A549 (cell line): ENCODE data around the gene CD8A.

Experiments
- CHD2 ChIP-seq: fragments of 150-350 bp; IDR thresholded peaks from 2 replicates; pipeline ENCODE4 v1.6.1; 2014; ENCODE audit warnings: low read length; ENCODE audit not compliant: partially characterized antibody
- CTCF ChIP-seq: fragments of >200 bp; sonication (Bioruptor Twin); formaldehyde crosslinking; IDR thresholded peaks from 3 replicates; pipeline ENCODE4 v1.5.1; 2016
- HOXA7 ChIP-seq: fragments of 250-450 bp; sonication (Bioruptor Pico); IDR thresholded peaks from 2 replicates; pipeline ENCODE4 v1.5.0; 2020; ENCODE audit warnings: mild to moderate bottlenecking, moderate library complexity
- MAX ChIP-seq: IDR thresholded peaks from 2 replicates; pipeline ENCODE4 v1.6.1; 2012
- NPAS2 ChIP-seq: fragments of 250-450 bp; sonication (Bioruptor Pico); IDR thresholded peaks from 2 replicates; pipeline ENCODE4 v1.8.0; 2022; ENCODE audit warnings: mild to moderate bottlenecking, moderate library complexity, borderline replicate concordance
- NR3C1 ChIP-seq: fragments of >200 bp; sonication (Bioruptor Twin); formaldehyde crosslinking; IDR thresholded peaks from 3 replicates; pipeline ENCODE4 v1.6.1; 2017
- RAD21 ChIP-seq, 2 experiments: fragments of >200 bp in 1 of 2; sonication (Bioruptor Twin) in 1 of 2; formaldehyde crosslinking in 1 of 2; IDR thresholded peaks in 1 of 2; conservative IDR thresholded peaks in 1 of 2; 2 replicates in 1 of 2; 3 replicates in 1 of 2; pipeline ENCODE4 v1.6.1; 2012 to 2018; ENCODE audit warnings: inconsistent platforms in 1 of 2
- SMC3 ChIP-seq: fragments of >200 bp; sonication (Bioruptor Twin); formaldehyde crosslinking; IDR thresholded peaks from 3 replicates; pipeline ENCODE4 v1.6.1; 2018; ENCODE audit warnings: inconsistent platforms
- USF2 ChIP-seq: fragments of 450-650 bp; IDR thresholded peaks from 2 replicates; pipeline ENCODE4 v1.6.1; 2014; ENCODE audit warnings: antibody characterized with exemption
- ZSCAN20 ChIP-seq: fragments of 250-450 bp; sonication (Bioruptor Pico); IDR thresholded peaks from 2 replicates; pipeline ENCODE4 v1.8.0; 2022; ENCODE audit warnings: mild to moderate bottlenecking, moderate library complexity
- TF ChIP-seq, protein P1 (sequence below): IDR thresholded peaks from 2 replicates; pipeline ENCODE4 v1.6.1; 2012
- TF ChIP-seq, protein P2 (sequence below): fragments of 200-600 bp; sonication (generic); IDR thresholded peaks from 2 replicates; pipeline ENCODE4 v1.6.1; 2016; ENCODE audit warnings: antibody characterized with exemption, mild to moderate bottlenecking, moderate library complexity

- TF ChIP-seq HOXA7 (CRISPR knock-in tag) (no peak), CTCF (no peak), SMC3 (no peak), NR3C1 (no peak), CHD2 (no peak), NPAS2 (CRISPR knock-in tag) (no peak), RAD21 (conservative IDR thresholded peaks at IDR 0.05 in 1 of 2, IDR thresholded peaks at IDR 0.05 in 1 of 2) (no peak), ZSCAN20 (CRISPR knock-in tag) (no peak), MAX (no peak), USF2 (no peak)
- TF ChIP-seq, protein P1, sequence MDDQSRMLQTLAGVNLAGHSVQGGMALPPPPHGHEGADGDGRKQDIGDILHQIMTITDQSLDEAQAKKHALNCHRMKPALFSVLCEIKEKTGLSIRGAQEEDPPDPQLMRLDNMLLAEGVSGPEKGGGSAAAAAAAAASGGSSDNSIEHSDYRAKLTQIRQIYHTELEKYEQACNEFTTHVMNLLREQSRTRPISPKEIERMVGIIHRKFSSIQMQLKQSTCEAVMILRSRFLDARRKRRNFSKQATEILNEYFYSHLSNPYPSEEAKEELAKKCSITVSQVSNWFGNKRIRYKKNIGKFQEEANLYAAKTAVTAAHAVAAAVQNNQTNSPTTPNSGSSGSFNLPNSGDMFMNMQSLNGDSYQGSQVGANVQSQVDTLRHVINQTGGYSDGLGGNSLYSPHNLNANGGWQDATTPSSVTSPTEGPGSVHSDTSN: no peak
- TF ChIP-seq, protein P2, sequence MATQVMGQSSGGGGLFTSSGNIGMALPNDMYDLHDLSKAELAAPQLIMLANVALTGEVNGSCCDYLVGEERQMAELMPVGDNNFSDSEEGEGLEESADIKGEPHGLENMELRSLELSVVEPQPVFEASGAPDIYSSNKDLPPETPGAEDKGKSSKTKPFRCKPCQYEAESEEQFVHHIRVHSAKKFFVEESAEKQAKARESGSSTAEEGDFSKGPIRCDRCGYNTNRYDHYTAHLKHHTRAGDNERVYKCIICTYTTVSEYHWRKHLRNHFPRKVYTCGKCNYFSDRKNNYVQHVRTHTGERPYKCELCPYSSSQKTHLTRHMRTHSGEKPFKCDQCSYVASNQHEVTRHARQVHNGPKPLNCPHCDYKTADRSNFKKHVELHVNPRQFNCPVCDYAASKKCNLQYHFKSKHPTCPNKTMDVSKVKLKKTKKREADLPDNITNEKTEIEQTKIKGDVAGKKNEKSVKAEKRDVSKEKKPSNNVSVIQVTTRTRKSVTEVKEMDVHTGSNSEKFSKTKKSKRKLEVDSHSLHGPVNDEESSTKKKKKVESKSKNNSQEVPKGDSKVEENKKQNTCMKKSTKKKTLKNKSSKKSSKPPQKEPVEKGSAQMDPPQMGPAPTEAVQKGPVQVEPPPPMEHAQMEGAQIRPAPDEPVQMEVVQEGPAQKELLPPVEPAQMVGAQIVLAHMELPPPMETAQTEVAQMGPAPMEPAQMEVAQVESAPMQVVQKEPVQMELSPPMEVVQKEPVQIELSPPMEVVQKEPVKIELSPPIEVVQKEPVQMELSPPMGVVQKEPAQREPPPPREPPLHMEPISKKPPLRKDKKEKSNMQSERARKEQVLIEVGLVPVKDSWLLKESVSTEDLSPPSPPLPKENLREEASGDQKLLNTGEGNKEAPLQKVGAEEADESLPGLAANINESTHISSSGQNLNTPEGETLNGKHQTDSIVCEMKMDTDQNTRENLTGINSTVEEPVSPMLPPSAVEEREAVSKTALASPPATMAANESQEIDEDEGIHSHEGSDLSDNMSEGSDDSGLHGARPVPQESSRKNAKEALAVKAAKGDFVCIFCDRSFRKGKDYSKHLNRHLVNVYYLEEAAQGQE: no peak
These were observed 11.8 kb downstream of the CD8A start for GRCh38 chr2:86778957-86779356.
